HG02759 (cell line): ENCODE data around the gene LRRC18.

Experiments
- ATAC-seq: cut with Tn5 transposase; IDR thresholded peaks from one replicate; pipeline ENCODE4 v1.9.1; 2021; ENCODE audit warnings: mild to moderate bottlenecking, moderate library complexity; ENCODE audit not compliant: unreplicated experiment

The LRRC18 gene

DNA sequence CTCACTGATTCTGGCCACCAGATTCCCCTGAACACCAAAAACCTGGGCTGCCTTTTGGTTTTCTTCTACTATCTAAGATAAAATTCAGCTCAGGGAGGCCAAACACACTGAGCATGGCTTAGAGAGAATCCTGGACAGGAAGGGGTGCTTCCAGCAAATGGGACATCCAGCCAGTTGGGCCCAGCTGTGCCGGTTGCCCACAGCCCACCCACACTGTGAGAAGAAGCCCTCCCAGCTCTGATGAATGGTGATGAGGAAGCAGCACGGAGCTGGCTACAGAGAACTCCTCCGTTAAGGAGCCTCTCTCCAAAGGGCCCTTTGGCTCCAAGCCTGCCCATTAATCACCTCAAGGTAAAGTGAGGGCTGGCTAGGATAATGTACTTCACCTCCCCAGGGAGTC, 15.9 kb downstream of the LRRC18 start:
- no peak for ATAC-seq

DNA sequence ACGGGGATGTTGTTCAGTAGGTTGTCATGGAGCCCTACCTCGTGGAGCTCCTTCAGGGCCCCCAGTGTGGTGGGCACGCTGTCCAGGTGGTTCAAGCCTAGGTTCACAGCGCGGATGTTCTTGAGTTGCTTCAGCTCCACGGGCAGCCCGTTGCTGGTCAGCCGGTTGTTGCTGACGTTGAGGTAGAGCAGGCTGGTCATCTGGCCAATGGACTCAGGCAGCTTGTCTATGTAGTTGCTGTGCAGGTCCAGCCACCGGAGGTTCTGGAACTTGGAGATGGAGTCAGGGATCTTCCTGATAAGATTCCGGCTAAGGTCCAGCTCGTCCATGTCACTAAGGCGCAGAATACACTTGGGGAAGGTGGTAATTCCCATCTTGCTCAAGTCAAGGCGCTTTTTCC, 26.0 kb downstream of the LRRC18 start:
- ATAC-seq = no peak

DNA sequence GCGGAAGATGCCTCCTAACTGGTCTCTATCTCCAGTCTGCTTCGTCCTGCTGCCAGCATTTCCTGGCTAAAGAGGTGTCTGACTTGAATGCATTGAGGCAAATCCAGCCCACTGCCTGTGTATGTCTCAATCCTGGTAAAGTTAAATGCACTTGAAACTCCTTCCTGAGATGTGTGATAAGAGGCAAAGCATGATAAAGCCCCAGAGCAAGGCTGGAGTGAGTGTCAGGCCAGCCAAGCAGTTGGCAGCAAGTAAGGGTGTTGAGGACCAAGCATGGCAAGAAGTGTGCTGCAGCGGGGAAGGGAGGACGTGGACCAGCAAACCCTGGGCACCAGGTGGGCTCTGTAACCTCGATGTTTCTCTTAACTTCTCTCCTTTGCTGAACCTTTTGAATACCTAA, 29.1 kb downstream of the LRRC18 start:
- no peak for ATAC-seq

DNA sequence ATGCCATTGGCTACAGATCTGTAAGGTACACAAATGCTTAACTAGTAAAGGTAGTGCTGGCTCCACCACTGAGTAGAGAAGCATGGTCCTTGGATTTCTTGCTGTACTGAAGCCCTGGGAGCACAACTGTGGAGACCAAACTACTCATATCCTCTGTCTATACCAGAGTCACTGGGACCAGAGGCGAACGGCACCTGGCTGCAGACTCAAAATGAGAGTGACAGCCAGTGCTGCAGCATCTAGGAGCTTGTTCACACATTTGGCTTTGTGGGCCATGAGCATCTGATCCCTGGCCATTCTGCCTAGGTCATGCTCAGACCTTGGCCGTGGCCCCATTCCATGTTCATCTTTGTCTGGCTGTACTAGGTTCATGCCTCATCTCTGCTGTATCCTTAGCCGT, 31.9 kb downstream of the LRRC18 start:
- peak; percentile 92 for ATAC-seq

DNA sequence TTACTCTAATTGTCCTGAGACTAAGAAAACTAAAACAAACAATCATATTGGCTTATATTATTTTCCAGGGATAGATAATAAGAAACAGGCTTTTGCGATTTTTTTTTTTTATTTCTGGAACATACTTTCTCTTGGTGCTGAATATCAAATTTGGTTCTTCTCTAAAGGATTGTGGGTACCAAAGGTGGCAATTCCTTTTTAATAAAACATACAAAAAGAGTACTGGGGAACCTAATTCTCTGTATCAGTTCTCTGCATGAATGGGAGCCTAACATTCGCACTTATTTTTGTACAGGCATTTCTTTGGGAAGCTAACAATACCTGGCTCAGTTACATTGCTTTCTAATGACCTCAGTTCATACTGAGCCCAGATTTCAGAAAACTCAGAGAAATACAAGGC, 32.8 kb downstream of the LRRC18 start:
- ATAC-seq = no peak

DNA sequence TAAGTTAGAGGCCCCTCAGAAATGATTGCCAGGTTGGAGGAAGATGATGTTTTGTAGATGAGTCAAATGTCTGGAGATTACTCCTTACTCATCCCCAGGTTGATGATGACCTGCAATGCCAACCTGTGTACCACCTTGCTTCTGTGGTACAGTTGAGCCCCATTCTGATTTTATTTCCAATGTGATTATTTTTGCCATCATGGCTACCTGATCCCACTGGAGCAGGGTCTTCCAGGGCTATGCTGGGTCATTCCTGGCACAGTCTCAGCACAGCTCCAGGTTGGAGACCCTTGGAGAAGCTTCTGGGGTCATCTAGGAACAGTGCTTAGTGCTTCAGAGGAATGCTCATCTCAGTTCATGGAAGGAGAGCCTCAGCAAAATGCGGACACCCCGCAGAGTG, 34.3 kb downstream of the LRRC18 start:
- no peak for ATAC-seq

DNA sequence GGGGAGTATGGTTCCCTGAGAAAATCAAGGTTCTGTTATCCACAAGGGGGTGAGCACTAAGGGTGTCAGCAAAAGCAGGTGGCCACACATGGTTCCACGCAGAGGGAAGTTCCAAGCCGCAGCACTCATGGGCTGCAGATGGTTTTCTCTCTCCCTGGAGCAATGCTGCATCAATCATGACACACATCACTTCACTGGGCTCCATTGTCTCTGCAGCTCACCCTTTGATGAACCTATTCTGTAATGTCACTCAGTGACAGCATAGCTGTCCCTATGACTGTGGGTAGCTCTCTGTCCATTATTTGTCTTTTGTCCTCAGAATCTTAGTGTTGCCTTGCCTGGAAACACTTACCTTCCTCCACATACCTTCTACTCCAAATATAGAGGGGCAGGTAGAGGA, 34.8 kb downstream of the LRRC18 start:
- ATAC-seq = no peak

DNA sequence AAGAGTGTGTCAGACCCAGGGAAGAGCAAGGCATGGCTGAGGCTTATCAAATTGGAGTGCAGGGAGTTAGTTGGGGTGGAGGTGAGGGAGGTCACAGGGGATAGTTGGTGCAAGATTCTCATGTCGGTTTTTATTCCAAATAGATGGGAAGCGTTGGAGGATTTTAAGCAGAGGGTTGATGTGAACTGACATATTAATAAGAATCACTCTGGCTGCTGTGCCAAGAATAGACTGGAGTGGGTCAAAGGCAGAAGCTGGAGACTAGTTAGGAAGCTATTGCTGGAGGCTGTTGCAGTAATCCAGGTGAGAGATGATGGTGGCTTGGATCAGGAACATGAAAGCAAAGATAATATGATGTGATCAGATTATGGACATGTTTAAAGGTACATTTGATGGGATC, 36.5 kb downstream of the LRRC18 start:
- ATAC-seq = no peak

DNA sequence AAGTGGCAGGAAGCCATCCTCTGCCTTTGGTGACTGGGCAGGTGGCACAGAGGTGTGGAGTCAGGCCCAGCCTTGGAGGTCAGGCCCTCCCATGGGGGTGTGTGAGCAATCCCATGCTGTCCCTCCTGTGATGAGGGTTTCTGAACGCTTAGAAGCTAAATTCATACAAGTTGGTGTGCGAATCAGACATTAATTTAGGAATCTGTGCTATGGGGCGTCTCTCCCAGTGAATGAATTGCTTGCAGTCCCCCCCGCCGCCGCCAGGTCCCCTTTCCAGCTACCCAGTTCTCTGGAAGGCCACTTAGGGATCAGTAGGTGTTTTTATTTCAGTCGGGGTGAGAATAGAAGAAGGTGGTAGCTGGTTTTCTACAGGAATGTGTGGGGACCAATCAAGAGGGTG, 37.5 kb downstream of the LRRC18 start:
- no peak for ATAC-seq

DNA sequence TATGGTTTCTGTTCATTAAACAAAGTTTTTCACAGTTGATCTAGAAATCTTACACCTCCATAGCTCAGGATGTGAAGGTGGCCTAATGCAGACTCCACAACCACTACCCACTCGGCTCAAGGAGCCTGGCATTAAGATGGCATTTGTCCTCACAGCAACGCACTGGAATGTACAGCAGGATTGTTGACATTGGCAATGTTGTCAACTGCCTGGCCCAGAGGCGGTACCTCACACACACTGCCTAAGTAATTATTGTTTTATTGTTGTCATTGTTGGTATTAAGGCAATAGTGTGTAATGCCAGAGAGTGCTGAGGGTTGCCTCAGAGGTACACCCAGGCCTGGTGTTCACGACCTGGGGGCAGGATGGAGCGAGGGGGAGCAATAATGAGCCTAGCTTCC, 38.3 kb downstream of the LRRC18 start:
- no peak for ATAC-seq

DNA sequence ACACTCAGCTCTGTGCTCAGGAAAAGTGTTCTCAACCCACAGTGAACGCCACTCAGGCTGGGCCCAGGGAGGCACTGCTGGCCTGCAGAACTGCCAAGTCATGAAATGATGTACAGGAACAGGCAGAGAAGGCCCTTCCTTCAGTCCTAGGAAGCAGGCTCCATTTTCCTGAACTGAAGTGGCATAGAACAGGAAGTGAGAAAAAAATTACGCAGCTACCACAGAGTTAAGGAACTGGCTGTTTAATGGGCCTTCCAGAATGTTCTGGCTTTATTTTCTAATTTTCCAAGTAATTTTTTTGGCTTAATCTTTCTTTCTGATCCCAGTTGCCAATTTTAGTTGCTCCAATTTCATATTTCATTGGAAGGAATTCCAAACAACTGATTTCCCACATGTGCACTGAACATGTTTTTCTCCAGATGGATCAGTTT, 39.3 kb downstream of the LRRC18 start:
- ATAC-seq = no peak

DNA sequence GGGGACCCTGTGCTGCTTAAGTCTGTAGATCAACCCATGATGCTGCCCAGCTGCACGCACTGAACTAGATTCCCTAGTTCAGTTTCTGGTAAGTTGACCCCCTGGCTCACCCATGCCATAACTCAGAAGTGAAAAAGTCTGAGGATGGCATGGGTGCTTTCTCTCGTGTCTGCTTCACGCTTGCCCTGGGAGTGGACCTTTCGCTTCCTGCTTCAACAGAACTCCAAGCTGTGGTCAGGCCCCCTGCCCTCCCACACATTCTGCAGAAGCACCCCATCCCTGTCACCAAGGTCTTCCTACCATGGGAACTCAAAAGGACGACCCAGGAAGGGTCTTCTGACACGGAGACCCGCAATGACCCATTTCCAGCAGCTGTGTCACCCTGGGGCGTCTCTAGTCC, 39.9 kb downstream of the LRRC18 start:
- no peak for ATAC-seq

DNA sequence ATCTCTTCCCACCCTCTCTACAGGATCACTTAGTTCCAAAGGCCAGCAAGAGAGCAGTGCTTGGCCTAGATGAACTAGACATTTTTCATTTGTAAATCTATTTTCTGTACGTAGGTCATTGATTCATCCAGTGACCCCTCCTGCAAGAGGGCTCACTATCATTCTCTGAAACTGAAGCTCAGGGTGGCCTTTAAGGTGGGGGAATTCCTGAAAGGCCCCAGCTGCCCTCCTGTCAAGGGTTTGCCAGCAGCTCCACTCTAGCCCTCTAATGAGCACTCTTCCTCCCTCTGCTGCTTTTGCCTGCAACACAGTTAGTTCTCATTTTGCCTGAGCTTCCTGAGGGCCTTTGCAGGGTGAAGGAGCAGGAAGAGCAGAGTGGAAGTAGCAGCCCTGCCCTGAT, 41.2 kb downstream of the LRRC18 start:
- ATAC-seq = no peak

DNA sequence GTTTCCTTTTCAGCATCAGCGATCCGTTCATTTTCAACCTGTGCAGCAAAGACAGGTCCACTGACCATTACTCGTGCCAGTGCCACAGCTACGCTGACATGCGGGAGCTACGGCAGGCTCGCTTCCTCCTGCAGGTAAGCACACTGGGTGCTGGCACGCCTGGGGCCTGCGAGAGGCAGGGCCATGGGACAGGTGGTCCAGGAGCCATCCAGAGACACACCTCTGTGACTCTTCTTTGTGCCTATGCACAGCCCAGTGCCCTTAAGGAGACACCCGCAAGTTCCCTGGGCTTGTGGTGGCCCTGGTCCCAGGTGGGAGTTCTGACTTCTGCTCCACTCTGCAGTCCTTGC, 42.2 kb downstream of the LRRC18 start:
- ATAC-seq = no peak

DNA sequence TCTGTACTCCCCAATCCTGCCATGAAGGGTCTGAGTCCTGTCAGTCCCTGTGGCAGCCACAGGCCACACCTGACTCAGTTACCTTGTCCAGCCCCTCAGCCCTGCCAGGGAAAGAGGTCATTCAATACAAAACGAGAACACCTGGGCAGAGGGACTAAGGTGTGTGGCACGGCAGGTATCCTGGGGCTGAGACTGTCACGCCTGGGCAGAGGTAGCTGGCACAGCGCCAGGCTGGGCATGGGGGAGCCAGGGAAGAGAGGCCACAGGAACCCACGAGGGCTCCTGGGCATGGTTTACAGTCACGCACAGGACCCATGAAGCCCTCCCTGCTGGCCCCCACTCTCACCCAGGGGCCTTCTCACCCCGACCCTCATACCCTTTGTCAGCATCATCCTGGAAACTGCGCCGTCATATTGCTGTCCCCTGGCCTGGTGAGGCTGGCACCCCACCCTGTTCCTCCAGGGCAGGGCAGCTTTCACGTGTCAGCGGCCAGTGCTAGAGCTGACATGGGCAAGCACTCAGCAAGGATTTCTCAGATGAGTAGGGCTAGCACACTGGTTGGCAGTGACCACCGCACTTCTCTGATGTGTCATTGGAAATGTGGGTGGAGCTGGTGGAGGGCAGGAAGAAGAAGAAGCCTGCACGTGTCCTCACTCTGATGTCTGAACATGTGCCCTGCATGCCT, 42.7 kb downstream of the LRRC18 start:
- no peak for ATAC-seq

DNA sequence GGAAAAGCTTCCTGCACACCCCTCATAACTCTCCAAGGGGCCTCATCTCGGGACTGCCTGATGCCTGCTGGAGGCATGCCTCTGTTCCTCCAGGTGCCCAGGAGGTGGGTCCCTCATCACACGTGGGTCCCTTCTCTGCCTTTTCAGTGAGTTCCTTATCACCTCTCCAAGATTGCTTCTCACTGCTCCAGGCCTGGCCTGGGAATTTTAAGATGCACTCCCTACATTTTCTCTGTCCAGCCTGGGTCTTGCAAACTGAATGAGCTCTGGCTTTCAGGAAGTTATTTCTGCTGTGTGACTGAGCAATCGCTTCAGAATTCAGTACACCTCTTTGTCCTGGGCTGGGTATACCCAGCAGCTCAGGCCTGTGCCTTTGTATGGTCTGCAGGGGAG, 43.8 kb downstream of the LRRC18 start:
- ATAC-seq = no peak

DNA sequence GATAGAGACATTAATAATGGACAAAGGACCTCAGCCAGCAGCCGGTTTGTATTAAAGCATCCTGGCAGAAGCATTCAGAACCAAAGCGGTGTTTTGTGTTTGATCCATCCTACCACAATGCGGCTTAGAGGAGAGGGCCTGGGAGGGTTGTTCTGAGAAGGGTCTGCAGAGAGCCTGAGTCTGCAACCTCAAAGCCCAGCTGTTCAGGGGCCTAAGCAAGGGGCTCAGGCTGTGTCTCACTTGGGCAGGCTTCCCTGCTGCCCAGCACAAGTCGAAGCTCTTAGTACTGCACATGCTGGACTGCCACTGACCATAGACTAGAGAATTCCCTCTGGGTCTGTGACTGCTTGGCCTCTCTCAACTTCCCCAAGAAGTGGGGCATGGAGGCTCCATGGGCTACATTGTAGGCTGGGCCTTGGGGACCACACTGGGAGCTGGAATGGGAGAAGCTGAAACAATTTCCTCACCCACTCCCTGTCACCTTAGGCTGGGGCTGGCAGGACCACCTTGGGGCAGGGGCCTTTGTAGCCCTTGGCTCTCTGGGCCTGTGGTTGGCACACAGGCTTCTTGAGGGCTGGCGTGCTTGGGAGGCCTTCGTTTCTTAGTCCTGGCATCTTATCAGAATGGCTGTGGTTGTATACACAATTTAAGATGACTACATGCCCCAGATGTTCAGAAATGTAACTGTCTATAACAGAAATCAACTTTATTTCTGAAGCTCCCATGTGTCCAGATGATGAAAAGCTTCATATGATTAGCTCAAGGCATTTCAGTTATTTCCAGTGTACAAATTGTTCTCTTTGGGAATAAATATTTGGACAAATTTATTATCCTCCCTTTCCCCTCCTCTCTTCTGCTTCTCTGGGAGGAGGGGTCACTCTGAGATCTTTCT, 44.5 kb downstream of the LRRC18 start:
- no peak for ATAC-seq

DNA sequence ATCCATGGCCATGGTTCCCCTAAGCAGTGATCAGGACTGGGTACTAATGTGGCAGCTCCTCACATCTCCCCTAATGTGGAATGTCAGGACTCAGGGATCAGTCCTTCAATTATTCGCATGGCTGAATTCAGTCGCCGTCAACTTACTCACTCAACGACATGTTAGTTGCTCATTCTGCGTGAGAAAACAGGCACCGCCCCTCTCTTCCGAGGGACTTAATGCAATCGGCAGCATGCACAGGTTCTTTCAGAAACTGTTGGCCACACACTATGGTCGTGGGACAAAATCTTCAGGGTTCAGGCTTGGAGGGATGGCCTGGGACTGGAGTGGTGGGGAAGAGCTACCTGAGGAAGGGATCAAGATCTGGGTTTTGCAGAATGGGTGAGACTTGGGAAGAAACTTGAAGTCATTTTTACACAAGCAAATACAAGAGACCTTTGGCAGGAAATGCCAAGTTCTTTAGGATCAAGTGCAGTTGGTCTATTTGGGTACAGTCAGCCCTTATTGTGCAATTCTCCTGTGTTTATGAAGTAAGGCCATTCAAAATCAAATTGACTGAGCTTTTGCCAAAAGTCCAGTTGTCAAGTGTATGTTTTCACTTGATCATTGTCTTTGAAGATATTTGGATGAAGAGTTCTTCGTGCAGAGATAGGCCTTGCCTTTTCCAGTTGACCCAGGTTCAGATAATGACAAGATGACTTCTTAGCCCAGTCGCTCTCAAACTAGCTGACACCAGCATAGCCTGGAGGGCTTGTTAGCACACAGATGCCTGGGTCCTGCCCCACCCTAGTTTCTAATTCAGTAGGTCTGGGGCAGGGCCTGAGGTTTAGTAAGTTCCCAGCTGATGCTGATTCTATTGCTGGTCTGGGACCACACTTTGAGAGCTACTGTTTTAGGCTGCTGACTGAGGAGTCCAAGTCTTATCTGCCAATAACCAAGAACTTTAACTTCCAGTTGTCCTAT, 48.5 kb downstream of the LRRC18 start:
- no peak for ATAC-seq

DNA sequence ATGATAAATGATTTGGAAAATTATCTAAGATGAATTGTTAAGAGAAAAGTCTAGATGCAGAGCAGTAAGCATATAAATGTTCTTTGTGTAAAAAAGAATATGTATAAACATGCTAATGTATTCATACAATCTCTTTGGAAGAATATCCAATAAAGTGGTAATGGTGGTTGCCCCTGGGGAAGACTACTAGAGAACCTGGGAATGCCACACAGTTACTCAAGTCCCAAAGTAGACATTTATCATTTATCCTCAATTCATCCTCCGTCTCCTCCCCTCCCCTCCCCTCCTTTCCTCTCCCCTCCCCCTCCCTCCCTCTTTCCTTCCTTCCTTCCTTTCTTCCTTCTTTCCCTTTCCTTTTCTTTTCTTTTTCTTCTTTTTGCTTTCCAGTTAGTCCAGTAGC, 51.7 kb downstream of the LRRC18 start:
- no peak for ATAC-seq

DNA sequence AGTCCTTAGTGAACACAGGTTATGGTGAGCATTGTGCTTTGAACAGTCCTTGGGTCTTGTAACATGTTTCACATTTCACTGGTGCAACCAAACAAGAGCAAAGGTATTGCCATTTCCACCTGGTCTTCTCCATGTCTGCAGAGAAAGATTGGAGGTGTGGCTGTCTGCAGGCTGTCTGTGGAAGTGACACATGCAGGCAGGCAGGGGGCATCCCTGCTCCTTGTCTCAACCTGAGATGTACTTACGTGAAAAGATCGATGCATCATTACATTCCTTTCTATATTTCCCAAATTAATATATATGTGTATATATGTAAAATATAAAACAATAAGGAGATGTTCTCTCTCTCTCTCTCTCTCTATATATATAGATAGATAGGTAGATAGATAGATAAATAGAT, 54.3 kb downstream of the LRRC18 start:
- ATAC-seq = no peak
